Ishikawa (cell line): ENCODE results near the gene ARHGAP20.

Source experiments
- CEBPB ChIP-seq: IDR thresholded peaks from 2 replicates; pipeline ENCODE4 v1.6.1; 2012
- CREB1 ChIP-seq: IDR thresholded peaks from 2 replicates; pipeline ENCODE4 v1.6.1; 2012; ENCODE audit warnings: low read depth
- EP300 ChIP-seq: IDR thresholded peaks from 2 replicates; pipeline ENCODE4 v1.6.1; 2012; ENCODE audit warnings: borderline replicate concordance
- RAD21 ChIP-seq: IDR thresholded peaks from 2 replicates; pipeline ENCODE4 v1.6.1; 2012; ENCODE audit warnings: low read depth
- TAF1 ChIP-seq: IDR thresholded peaks from 2 replicates; pipeline ENCODE4 v1.6.1; 2012; ENCODE audit warnings: low read depth, mild to moderate bottlenecking
- TF ChIP-seq, protein P1 (sequence below): IDR thresholded peaks from 2 replicates; pipeline ENCODE4 v1.6.1; 2012; ENCODE audit warnings: low read depth, mild to moderate bottlenecking
- TF ChIP-seq, protein P2 (sequence below): IDR thresholded peaks from 2 replicates; pipeline ENCODE4 v1.6.1; 2012

DNA sequence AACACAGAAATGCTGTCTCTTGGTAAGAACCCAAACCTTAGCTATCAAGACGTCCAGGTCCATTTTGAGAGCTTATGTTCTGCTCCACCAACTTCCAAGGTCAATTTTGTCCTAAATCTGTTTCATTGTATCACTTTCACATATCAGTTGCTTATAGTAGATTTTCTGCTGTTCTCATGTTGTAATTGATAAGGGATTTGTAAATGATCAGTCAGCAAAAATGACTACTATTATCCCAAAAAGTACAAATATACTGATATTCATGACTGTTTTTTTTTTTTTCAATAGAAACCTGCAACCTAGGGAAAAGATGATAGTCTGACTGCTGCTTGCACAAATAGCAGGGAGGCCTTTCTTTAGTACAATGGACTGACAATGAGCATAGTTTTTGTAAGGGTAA is 128.1 kb downstream of the ARHGAP20 start:
- TF ChIP-seq EP300 (no peak), CREB1 (no peak), TAF1 (no peak), RAD21 (no peak), CEBPB (no peak)
- TF ChIP-seq, protein P1, sequence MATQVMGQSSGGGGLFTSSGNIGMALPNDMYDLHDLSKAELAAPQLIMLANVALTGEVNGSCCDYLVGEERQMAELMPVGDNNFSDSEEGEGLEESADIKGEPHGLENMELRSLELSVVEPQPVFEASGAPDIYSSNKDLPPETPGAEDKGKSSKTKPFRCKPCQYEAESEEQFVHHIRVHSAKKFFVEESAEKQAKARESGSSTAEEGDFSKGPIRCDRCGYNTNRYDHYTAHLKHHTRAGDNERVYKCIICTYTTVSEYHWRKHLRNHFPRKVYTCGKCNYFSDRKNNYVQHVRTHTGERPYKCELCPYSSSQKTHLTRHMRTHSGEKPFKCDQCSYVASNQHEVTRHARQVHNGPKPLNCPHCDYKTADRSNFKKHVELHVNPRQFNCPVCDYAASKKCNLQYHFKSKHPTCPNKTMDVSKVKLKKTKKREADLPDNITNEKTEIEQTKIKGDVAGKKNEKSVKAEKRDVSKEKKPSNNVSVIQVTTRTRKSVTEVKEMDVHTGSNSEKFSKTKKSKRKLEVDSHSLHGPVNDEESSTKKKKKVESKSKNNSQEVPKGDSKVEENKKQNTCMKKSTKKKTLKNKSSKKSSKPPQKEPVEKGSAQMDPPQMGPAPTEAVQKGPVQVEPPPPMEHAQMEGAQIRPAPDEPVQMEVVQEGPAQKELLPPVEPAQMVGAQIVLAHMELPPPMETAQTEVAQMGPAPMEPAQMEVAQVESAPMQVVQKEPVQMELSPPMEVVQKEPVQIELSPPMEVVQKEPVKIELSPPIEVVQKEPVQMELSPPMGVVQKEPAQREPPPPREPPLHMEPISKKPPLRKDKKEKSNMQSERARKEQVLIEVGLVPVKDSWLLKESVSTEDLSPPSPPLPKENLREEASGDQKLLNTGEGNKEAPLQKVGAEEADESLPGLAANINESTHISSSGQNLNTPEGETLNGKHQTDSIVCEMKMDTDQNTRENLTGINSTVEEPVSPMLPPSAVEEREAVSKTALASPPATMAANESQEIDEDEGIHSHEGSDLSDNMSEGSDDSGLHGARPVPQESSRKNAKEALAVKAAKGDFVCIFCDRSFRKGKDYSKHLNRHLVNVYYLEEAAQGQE, result no peak
- TF ChIP-seq, protein P2, sequence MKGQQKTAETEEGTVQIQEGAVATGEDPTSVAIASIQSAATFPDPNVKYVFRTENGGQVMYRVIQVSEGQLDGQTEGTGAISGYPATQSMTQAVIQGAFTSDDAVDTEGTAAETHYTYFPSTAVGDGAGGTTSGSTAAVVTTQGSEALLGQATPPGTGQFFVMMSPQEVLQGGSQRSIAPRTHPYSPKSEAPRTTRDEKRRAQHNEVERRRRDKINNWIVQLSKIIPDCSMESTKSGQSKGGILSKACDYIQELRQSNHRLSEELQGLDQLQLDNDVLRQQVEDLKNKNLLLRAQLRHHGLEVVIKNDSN, result no peak
